IMR-90 (cell line): Measurements from ENCODE around the gene OR2A2.

Experiments
- BHLHE40 ChIP-seq: fragments of 150-350 bp; IDR thresholded peaks from 2 replicates; pipeline ENCODE4 v1.6.1; 2016; ENCODE audit warnings: mild to moderate bottlenecking, low read depth, low read length
- CEBPB ChIP-seq: IDR thresholded peaks from 2 replicates; pipeline ENCODE4 v1.6.1; 2012; ENCODE audit warnings: low read depth, low read length, improper control_type of control experiment
- POLR2A ChIP-seq: IDR thresholded peaks from 2 replicates; pipeline ENCODE4 v1.6.1; 2012; ENCODE audit warnings: mild to moderate bottlenecking, low read depth, low read length
- RCOR1 ChIP-seq: IDR thresholded peaks from 2 replicates; pipeline ENCODE4 v1.6.1; 2012; ENCODE audit warnings: mild to moderate bottlenecking, low read length, improper control_type of control experiment; ENCODE audit not compliant: insufficient replicate concordance
- TF ChIP-seq, protein P1 (sequence below): conservative IDR thresholded peaks from 2 replicates; pipeline ENCODE4 v1.5.1; 2012; ENCODE audit warnings: mild to moderate bottlenecking, low read depth, low read length, improper control_type of control experiment

DNA sequence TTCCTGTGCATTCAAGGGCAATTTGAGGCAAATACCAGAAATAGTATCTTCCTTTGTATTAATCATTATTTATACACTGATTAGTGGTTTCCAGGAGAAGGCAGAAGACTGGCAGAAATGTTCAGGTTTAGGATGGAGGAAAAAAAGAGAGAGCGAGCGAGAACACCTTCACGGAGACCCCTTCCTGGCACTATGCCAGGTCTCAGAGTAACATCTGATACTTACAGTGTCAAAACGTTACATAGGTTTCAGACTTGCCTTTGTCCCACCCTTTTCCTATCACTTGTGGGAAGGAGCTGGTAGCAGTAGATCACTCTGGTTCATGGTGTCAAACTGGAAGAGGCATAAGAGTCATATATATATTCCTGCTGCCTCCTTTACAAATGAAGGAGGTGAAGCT lies 22.7 kb upstream of the OR2A2 start:
- TF ChIP-seq, protein P1, sequence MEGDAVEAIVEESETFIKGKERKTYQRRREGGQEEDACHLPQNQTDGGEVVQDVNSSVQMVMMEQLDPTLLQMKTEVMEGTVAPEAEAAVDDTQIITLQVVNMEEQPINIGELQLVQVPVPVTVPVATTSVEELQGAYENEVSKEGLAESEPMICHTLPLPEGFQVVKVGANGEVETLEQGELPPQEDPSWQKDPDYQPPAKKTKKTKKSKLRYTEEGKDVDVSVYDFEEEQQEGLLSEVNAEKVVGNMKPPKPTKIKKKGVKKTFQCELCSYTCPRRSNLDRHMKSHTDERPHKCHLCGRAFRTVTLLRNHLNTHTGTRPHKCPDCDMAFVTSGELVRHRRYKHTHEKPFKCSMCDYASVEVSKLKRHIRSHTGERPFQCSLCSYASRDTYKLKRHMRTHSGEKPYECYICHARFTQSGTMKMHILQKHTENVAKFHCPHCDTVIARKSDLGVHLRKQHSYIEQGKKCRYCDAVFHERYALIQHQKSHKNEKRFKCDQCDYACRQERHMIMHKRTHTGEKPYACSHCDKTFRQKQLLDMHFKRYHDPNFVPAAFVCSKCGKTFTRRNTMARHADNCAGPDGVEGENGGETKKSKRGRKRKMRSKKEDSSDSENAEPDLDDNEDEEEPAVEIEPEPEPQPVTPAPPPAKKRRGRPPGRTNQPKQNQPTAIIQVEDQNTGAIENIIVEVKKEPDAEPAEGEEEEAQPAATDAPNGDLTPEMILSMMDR, result no peak
- TF ChIP-seq RCOR1 (no peak), CEBPB (no peak), POLR2A (no peak), BHLHE40 (no peak)
